ENCODE results near the gene NFATC3.

GRCh38 chr16:68059804-68060203, 25.4 kb upstream of the NFATC3 start:
- no peak for TF ChIP-seq CTCF (IDR thresholded peaks at IDR 0.05 in 8 of 11, conservative IDR thresholded peaks at IDR 0.05 in 3 of 11)
- no peak for TF ChIP-seq POLR2A (IDR thresholded peaks at IDR 0.05)
- TF ChIP-seq POLR2AphosphoS5 (IDR thresholded peaks at IDR 0.05), result no peak

Measured in spleen (tissue), 7 donors.